ENCODE measurements around the gene HGFAC. TPM values are rescaled to one million over a fixed set of nuclear protein-coding genes. Genes with fewer than 3 reads are reported as not detected.

HGFAC gene
- total and polyA plus RNA-seq, 10 of the 15 experiments (the other 5 are each of a cell fraction or from before 2014, with no cell fraction given) = 0.38 TPM; not detected in 9

- no peak for FAIRE-seq
- TF ChIP-seq JUNB (IDR thresholded peaks at IDR 0.05) = no peak
- no peak for TF ChIP-seq POU2F2 (IDR thresholded peaks at IDR 0.05; ENCODE audit: borderline replicate concordance, low read depth, low read length)
- TF ChIP-seq, protein P1, sequence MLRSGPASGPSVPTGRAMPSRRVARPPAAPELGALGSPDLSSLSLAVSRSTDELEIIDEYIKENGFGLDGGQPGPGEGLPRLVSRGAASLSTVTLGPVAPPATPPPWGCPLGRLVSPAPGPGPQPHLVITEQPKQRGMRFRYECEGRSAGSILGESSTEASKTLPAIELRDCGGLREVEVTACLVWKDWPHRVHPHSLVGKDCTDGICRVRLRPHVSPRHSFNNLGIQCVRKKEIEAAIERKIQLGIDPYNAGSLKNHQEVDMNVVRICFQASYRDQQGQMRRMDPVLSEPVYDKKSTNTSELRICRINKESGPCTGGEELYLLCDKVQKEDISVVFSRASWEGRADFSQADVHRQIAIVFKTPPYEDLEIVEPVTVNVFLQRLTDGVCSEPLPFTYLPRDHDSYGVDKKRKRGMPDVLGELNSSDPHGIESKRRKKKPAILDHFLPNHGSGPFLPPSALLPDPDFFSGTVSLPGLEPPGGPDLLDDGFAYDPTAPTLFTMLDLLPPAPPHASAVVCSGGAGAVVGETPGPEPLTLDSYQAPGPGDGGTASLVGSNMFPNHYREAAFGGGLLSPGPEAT (IDR thresholded peaks at IDR 0.05; ENCODE audit: low read depth) = no peak
- TF ChIP-seq FOS (IDR thresholded peaks at IDR 0.05; ENCODE audit: borderline replicate concordance, extremely low read depth, insufficient read length) = no peak
- TF ChIP-seq ZBTB11 (CRISPR knock-in tag; IDR thresholded peaks at IDR 0.05) = no peak
- no peak for TF ChIP-seq KAT2A (conservative IDR thresholded peaks at IDR 0.05; ENCODE audit: control insufficient read depth, low read depth, low read length)
- no peak for TF ChIP-seq NR2C2 (IDR thresholded peaks at IDR 0.05; ENCODE audit: borderline replicate concordance, control insufficient read depth, insufficient read length, low read depth)
- no peak for TF ChIP-seq NR2F1 (conservative IDR thresholded peaks at IDR 0.05)
- no peak for TF ChIP-seq PAX5 (IDR thresholded peaks at IDR 0.05; ENCODE audit: borderline replicate concordance, low read depth, low read length)
- TF ChIP-seq SPI1 (IDR thresholded peaks at IDR 0.05; ENCODE audit: borderline replicate concordance, insufficient read depth, low read depth, low read length) = no peak
- no peak for TF ChIP-seq NFYA (IDR thresholded peaks at IDR 0.05; ENCODE audit: borderline replicate concordance, low read depth, low read length)
- TF ChIP-seq ATF2 (IDR thresholded peaks at IDR 0.05; ENCODE audit: low read length) = no peak
- TF ChIP-seq RFX5 (IDR thresholded peaks at IDR 0.05; ENCODE audit: low read depth, low read length) = no peak
- TF ChIP-seq JUND (IDR thresholded peaks at IDR 0.05; ENCODE audit: low read depth, low read length) = no peak
- TF ChIP-seq, protein P2, sequence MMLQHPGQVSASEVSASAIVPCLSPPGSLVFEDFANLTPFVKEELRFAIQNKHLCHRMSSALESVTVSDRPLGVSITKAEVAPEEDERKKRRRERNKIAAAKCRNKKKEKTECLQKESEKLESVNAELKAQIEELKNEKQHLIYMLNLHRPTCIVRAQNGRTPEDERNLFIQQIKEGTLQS (IDR thresholded peaks at IDR 0.05; ENCODE audit: borderline replicate concordance, extremely low read depth, low read depth, low read length) = no peak
These were observed 3.5 kb downstream of the HGFAC start for GRCh38 chr4:3445111-3445820.

More at GRCh38 chr4:3445111-3445820, 3.5 kb downstream of the HGFAC start:
- no peak overlapping the region for H3K9ac ChIP-seq (ENCODE audit: control insufficient read depth, insufficient read depth, low read length)
- POLR2A ChIA-PET = no interaction called here
- no peak for ATAC-seq
- BruUV-seq (replicated peaks) = no TSS peak
- H3K79me2 ChIP-seq (ENCODE audit: control insufficient read depth, insufficient read depth, low read length) = no peaks in the 10 kb centered on the region
- no peaks in the 10 kb centered on the region for H3K36me3 ChIP-seq (ENCODE audit: control insufficient read depth in 2 of 2, insufficient read depth in 2 of 2, low read length in 1 of 2)
- H4K20me1 ChIP-seq (ENCODE audit: control insufficient read depth, insufficient read depth) = no peaks in the 10 kb centered on the region
- CTCF ChIA-PET = interaction anchor here (7.0 kb wide), 1 partner anchor 99 kb away, joined by 81 read pairs; no protein-coding TSS in a partner anchor
- no peak overlapping the region for H3K4me2 ChIP-seq (ENCODE audit: control insufficient read depth, insufficient read depth)
- RAD21 ChIA-PET (ENCODE audit: unreplicated experiment) = interaction anchor here (0.9 kb wide), 1 partner anchor 99 kb away, joined by 4 read pairs; no protein-coding TSS in a partner anchor
- no peaks in the 10 kb centered on the region for H3K4me1 ChIP-seq (ENCODE audit: control insufficient read depth, insufficient read depth, low read length)
- intact Hi-C loops (cut with micrococcal nuclease; ENCODE audit: unreplicated experiment) = no loop called here
- no peaks in the 10 kb centered on the region for H3K27me3 ChIP-seq (replicated peaks in 1 of 2; ENCODE audit: control insufficient read depth in 2 of 2, insufficient read depth in 2 of 2, low read length in 1 of 2)
- H2AFZ ChIP-seq (ENCODE audit: control insufficient read depth, low read depth, low read length) = no peak overlapping the region
- H3K9me3 ChIP-seq (replicated peaks; ENCODE audit: control insufficient read depth, insufficient read depth, low read length) = no peaks in the 10 kb centered on the region
- H3K27ac ChIP-seq (ENCODE audit: control insufficient read depth, insufficient read depth) = no peak overlapping the region
- 37% methylated on average over 34 of the region's 34 CpGs for WGBS (ENCODE audit: insufficient coverage, insufficient replicate concordance, low lambda C conversion rate, missing lambda C conversion rate)
- SMC1A ChIA-PET (ENCODE audit: uncharacterized antibody, unreplicated experiment) = interaction anchor here (5.8 kb wide), 1 partner anchor 100 kb away, joined by 35 read pairs; no protein-coding TSS in a partner anchor
- H3K4me3 ChIP-seq = no peak overlapping the region
- in situ Hi-C loops (cut with MboI) = loop anchor here (5.0 to 10.0 kb wide), 2 partner anchors 98 to 340 kb away; no protein-coding TSS in a partner anchor
- no peak for DNase-seq (ENCODE audit: low read depth, low spot score)

Measured in GM12878 (cell line).